ENCODE results near the gene ZSWIM8.
"Not testable (repeated sequence)": the region's sequence is repeated elsewhere in the genome, so short reads cannot be mapped to it uniquely, and the experiment has no call there.

GRCh38 chr10:73787031-73787800, 1.8 kb downstream of the ZSWIM8 start:
- not testable (repeated sequence) for TF ChIP-seq CTCF, POLR2A, EP300 (IDR thresholded peaks at IDR 0.05)
